Measurements from ENCODE around the gene SPECC1L.

GRCh38 chr22:24330636-24331035 is 60.0 kb downstream of the SPECC1L start:
- TF ChIP-seq CTCF (IDR thresholded peaks at IDR 0.05; ENCODE audit: borderline replicate concordance, extremely low read depth, low read length, poor library complexity, severe bottlenecking) (no peak), EZH2 (IDR thresholded peaks at IDR 0.05; ENCODE audit: borderline replicate concordance, low read depth, low read length, severe bottlenecking) (no peak)
